Measurements from ENCODE around the gene TBX1.
"Not testable (repeated sequence)": the region's sequence is repeated elsewhere in the genome, so short reads cannot be mapped to it uniquely, and the experiment has no call there.

The TBX1 gene

GRCh38 chr22:19724927-19725661, 35.5 kb upstream of the TBX1 start:
- no peak for TF ChIP-seq CTCF (IDR thresholded peaks at IDR 0.05; ENCODE audit: low read depth, low read length)
- H3K4me3 ChIP-seq (ENCODE audit: low read depth, low read length): no peak overlapping the region

- H3K4me3 ChIP-seq (ENCODE audit: low read depth, low read length): not testable (repeated sequence)
Measured at GRCh38 chr22:19726064-19726788, 34.4 kb upstream of the TBX1 start.

GRCh38 chr22:19727310-19728150, 33.0 kb upstream of the TBX1 start:
- no peak overlapping the region for H3K4me3 ChIP-seq (ENCODE audit: low read depth, low read length)
- TF ChIP-seq CTCF (IDR thresholded peaks at IDR 0.05; ENCODE audit: low read depth, low read length): no peak

- TF ChIP-seq CTCF (IDR thresholded peaks at IDR 0.05; ENCODE audit: low read depth, low read length): no peak
- H3K4me3 ChIP-seq (ENCODE audit: low read depth, low read length): no peak overlapping the region
Measured at GRCh38 chr22:19728271-19728670, 32.3 kb upstream of the TBX1 start.

- no peak for TF ChIP-seq CTCF (IDR thresholded peaks at IDR 0.05; ENCODE audit: low read depth, low read length)
- no peak overlapping the region for H3K4me3 ChIP-seq (ENCODE audit: low read depth, low read length)
Measured at GRCh38 chr22:19728836-19729235, 31.7 kb upstream of the TBX1 start.

GRCh38 chr22:19729507-19729906, 31.1 kb upstream of the TBX1 start:
- H3K4me3 ChIP-seq (ENCODE audit: low read depth, low read length): no peak overlapping the region
- TF ChIP-seq CTCF (IDR thresholded peaks at IDR 0.05; ENCODE audit: low read depth, low read length): no peak

- no peak overlapping the region for H3K4me3 ChIP-seq (ENCODE audit: low read depth, low read length)
- TF ChIP-seq CTCF (IDR thresholded peaks at IDR 0.05; ENCODE audit: low read depth, low read length): no peak
Measured at GRCh38 chr22:19730198-19730597, 30.4 kb upstream of the TBX1 start.
